Inflammatory macrophage (primary cell): ENCODE results near the gene POLR2C.
"Not testable (repeated sequence)": the region's sequence is repeated elsewhere in the genome, so short reads cannot be mapped to it uniquely, and the experiment has no call there.

Source experiments
- DNase-seq, 2 donors: peaks; one replicate each; pipeline ENCODE4 v3.0.0-alpha.2; 2020 to 2022

The POLR2C gene

DNA sequence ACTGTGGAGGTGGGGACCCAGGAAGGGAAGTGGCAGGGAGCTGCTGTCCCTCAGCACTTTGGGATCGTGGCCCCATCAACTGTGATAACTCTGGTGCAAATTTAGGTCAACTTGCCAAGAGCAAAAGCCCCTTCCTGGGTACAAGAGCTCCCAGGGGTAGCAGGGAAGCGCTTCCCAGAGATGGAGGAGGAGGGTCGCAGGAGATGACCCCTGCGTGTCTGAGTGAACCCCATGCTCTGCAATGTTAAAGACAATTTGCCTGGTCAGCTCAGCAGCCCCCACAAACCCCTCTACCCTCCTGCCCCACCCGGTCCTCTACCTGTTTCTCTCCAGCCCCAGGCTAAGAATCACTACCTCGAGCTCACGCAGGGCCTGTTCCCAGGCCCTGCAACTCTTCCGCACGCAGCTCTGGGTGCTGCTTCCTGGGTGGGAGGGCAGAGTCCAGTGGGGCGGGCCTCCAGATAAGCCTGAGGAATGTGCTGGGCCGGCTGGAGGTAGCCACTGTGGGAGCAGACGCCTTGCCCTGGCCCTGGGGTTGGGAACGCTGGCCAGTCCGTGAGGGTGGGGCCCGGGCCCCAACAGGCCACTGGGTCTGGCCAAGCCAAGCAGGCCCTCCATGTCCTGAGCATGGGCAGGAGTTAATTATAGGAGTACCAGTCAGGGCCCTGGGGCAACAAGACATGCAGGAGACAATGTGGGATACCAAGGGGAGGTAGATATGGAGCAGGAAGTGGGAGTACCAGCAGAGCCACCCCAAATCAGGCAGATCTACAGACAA is 17.7 kb downstream of the POLR2C start:
- no peak for DNase-seq

DNA sequence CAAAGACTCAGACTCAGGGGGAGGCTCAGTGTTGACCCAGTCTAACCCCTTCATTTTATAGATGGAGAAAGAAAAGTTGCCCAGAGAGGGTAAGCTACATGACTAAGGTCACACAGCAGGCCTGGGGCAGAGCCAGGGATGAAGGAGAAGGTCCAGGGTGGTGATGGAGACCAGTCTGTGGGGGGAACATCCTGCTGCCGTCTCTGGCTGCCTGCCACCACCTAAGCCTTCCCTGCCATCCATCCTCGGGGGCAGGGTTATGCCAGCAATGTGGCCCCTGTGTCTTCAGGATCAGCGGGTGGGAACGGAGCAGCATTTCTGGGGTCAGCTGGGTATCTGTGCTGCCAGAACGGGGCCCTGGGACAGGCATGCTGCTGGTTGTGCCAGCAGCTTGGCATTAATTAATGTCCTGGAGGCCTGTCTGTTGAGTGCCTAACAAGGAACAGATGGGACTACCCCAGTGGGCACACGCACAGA is 18.3 kb downstream of the POLR2C start:
- DNase-seq, result no peak

DNA sequence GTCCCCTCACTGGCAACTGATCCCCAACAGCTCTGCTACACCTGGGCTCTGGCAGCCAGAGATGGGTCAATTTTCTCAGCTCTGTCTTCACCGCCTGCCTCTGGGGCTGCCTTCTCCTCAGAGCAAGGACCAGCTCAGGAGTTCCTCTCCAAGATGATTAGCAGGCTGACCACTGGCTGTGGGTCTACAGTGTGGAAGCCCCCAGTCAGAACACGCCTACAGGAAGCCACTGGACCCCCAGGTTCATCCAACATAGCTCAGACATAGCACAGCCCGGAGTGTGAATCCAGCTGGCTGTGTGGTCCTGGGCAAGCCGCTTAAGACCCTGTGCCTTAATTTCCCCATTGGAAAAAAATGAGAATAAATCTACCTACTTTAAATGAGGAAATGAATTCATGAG is 18.9 kb downstream of the POLR2C start:
- no peak for DNase-seq

DNA sequence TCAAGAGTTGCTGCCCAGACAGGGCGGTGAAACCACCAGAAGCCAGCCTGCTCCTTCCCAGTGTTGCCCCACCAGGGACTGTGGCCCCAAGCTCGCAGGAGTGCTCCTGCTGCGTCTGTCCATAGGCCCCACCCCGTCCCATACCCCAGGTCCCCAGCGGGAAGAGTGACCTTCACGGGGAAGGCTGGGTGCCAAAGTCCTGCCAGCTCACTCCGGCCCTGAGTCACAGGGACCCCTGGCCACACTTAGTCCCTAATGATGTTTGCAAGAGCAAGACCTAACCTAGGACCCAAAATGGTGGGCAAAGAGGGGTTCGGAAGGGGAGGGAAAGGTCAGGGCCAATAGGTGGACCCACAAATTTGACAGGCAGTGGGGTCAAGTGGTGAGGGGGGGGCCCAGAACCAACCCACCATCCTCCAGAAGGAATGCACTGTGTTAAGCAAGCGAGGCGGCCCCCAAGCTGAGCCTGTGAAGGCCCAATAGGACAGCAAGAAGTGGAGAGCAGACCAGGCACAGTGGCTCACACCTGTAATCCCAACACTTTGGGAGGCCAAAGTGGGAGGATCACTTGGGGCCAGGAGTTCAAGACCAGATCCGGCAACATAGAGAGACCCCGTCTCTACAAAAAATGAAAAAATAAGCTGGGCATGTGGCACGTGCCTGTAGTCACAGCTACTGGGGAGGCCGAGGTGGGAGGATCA is 20.5 kb downstream of the POLR2C start:
- no peak for DNase-seq

DNA sequence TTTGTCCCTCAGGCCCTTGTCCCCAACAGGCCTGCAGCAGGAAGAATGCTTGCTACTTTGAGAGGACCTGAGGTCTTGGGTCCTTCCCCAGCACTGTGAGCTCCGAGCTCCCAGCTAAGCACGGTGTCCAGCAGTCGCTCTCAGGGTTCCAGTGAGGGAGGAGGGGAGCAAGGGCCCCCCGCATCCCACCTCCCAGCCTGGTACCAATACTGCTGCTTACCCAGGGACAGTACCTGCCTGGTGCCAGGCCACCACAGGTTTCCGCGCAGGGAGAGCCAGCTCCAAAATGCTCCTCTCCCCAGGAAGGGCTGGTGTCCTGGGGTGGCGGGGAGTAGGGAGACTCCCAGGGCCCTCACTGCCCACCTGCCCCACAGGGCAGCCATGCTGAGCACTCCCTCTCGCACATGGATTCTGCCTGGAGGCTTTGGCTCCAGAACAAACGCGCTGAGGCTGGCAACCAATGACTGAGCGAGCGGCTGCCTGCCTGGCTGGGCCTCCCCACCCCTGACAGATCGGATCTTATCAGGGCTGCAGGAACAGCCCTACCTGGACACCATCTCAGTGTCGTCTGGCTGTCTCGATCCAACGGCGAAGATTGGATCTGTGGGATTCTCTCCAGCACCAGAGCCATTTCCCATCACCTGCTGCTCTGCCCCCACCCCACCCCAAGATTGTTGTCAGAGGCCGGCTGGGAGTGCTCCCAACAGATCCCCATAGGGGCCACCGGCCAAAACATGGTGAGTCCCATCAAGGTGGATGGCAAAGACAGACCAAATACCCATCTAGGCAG is 21.4 kb downstream of the POLR2C start:
- DNase-seq, result no peak

DNA sequence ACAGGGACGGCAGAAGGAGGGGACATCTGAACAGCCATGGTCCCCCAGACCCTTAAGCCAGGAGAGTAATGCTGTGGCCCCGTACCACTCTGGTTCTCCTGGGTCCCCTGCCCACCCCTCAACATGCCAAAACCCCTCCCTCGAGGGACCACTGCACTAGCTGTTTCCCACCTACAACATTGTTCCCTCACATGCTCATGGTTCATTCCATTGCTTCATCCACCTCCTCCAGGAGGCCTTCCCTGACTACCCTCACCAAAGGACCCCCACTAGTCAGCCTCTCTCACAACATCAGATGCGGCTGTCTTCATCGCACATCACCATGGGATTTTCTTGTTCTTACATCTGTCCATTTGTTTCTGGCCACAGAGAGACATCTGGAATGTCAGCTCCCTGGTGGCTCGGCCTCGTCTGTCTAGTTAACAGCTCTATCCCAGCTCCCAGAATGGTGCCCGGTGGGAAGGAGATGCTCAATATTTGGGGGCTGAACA is 22.1 kb downstream of the POLR2C start:
- DNase-seq, result no peak

DNA sequence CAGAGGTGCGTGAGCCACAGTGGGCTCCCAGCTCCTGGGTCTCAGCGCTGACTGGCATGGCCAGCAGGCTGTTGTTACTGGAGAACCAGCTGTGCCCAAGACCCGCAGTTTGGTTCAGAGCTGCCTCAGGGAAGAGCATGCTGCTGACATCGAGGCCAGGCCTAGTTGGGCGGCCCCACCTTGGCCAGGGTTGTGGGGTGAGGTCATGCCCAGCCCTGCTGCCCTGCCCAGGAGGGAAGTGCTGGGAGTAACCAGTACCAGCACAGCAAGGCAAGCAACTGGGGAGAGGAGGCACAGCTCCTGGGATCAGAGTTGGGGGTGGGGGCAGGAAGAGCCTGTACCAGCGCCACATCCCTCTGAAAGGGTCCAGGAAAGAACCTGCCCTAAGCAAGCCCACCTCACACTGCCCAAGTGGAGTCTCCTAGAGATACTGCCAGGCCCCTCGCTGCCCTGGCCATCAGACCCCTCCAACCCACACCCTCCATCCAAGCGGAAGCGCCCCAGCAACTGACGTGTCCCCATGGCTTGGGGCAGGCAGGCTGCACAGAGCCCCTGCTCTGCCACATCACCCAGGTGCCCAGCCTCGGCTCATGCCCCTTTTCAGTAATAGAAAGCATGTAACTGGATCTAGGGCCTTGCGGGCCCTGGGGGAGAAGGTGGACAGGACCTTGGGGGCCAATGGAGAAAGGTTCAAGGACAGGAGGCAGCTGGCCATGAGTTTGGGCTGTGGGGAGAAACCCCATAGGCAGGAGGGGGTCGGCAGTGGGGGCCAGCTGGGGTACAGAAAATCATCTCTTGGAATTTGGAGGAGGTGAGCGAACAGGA is 22.8 kb downstream of the POLR2C start:
- DNase-seq, result no peak

DNA sequence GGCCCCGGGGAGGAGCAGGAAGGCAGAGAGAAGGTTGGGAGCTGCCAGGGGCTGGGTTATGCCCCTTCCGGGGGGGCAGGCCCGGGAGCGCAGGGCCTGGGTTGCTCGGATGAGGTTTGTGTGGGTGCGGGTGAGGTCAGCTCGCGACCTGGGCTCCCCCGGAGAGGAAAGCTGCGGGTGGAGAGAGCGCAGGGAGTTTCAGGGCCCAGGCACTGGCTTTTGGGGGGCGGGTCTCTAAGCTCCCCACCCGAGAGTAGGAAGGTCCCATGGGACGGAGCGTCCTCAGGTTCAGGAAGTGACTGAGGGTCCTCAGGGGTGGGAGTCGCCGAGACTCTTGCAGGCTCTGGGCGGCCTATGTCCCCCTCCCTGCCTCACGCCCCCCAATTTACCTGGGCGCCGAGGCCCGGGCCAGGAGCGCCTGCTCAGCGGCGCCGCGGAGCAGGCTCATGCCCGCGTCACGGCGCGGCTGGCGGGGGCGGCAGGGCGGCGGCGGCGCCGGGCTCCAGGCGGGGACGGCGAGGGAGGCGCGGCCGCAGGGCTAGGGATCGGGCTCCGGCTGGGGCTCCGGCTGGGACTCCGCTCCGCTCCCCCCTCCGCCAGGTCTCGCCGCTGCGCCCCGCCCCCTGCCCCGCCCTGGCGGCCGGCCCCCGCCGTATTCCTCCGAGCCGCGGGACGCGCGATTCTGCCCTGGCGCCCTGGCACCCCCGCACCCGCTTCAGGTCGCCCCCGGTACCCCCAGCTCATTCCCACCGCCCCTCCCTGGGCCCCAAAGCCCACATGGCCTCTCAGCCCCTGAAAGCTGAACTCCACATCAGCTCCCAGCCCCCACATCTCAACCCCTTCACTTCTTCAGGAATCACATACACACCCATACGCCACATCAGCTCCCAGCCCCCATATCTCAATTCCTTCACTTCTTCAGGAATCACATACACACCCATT is 23.7 kb downstream of the POLR2C start, which contains the start of gene DOK4:
DOK4 (minus strand) TSS at position 578 of the 942 bp plus-strand sequence. CDS start 6,986 bp downstream, outside the sequence.
- peak; percentile 29 to 73 for DNase-seq

DNA sequence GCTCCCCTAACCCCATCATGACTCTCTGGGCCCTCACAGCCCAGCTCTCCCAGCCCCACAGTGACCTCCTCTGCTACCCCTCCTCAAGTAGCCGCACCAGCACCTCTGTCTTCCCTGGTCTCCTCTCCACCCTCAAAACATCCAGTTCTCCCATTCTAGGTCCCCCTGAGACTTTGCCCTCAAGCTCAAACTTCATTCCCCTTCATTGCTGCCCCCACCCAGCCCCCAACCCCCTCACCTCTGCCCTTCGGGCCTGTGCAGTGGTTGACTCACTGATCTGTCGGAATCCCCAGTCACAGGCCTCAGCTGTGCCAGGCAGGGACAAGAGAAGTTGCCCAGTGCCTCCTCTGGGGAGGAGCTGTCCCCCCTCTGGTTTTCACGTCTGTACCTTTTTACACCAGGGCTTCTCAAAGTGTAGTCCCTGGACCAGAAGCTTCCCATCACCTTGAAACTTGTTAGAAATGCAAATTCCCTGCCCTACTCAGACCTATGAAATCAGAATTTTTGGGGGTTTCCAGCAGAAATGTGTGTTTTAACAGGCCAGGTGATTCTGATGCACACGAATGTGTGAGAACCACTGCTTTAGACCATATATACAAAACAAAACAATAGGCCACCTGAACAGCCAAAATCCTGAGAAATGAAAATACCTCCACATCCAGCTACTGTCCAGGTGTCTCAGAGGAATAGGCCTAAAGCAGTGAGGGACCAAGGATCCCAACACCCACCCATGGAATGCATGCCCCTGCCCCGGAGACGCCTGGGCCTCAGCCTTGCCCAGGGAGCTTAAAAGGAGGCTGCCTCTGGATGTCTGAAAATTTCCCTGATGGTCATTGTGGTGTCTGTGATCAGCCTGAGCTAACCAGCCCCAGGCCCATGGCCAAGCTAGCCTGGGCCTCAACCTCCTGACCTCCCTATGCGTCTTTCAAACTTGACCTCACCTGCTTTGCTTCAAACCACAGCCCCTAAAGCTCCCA is 24.7 kb downstream of the POLR2C start:
- DNase-seq, result no peak

DNA sequence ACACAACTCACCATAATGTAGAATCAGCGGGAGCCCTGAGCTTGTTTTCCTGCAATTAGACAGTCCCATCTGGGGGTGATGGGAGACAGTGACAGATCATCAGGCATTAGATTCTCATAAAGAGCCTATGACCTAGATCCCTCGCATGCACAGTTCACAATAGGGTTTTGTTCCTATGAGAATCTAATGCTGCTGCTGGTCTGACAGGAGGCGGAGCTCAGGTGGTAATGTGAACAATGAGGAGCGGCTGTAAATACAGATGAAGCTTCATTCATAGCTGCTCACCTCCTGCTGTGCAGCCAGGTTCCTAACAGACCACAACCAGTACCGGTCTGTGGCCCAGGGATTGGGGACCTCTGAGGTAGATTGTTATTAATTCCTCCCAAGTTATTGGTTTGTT is 26.8 kb downstream of the POLR2C start:
- DNase-seq, result no peak

DNA sequence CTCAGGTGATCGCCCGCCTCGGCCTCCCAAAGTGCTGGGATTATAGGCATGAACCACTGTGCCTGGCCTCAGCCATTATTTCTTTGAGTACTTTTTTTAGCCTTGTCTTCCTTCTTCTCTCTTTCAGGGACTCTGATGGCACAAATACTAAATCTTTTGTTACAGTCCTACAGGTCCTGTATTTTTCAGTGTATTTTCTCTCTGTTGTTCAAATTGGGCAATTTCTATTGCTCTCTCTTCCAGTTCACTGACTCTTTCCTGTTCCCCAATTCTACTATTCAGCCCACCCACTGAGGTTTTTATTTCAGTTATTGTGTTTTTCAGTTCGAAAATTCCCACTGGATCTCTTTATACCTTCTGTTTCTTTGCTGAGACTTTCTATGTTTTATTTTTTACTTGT is 31.3 kb downstream of the POLR2C start:
- DNase-seq, result no peak

DNA sequence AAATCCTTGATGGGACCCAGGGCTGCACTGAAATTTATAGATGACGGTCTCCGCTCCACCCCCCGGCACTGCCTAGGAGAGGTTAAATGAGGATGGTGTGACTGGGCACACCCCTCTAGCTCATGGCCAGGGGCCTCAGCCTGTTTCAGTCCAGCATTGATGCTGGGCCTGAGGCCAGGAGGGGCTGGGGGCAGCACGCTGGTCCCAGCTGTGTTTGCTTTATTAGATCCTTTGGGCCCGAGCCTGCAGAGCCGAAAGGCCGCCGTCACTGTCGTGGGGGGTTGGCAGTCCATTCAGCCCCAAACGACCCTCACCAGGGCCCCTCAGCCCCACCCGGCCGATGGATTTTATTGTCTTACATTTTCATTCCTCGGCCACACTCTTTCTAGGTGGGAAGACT is 34.6 kb downstream of the POLR2C start:
- DNase-seq, result no peak

DNA sequence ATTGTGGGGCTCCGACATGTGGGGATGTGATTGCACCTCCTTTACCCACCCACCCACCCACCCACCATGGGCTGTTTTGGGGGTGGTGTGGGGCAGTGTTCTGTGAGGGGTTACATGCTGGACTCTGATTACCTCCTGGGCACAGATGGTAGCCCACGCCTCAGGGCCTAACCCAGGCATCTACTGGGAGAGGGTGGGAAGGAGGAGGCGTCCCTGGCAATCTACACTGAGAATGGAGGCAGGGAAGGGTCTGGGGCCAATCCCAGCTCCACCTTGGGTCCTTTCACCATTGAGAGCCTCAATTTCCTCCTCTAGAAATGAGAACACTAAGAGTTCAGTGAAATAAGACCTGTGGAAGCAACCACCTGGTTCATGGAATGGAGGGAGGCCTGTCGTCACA is 35.6 kb downstream of the POLR2C start:
- no peak for DNase-seq

DNA sequence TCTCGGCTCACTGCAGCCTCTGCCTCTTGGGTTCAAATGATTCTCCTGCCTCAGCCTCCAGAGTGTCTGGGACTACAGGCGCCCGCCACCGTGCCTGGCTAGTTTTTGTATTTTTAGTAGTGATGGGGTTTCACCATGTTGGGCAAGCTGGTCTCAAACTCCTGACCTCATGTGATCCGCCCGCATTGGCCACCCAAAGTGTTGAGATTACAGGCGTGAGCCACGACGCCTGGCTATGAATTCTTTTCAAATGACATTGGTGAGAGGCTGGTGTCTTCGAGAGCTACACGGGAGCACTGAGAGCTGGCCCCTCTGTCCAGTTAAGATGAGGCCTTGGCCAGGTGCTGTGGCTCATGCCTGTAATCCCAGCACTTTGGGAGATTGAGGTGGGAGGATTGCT is 37.5 kb downstream of the POLR2C start:
- DNase-seq, result not testable (repeated sequence)

DNA sequence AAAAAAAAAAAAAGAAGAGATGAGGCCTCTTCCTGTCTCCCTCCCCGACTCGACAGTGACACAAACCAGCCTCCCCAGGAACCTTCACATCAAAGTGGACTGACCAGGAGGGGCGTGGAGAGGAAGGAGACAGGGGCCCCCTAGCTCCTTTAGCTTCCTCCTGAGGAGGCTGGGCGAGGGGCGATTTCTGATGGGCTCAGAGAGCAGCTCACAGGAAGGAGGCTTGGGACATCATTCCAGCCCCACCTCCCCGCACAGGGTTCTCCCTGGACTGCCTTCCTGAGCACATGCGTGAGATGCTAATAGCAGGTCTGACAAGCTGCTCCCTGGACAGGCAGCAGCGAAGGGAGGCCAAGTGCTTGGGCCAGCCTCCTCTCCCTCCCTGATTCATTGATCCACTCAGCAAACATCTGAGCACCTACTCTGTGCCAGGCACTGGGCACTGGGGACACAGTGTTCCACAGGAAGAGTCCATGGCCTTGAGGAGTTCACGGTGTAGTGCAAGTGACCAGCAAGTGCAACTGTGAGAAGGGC is 38.2 kb downstream of the POLR2C start:
- DNase-seq, result no peak

DNA sequence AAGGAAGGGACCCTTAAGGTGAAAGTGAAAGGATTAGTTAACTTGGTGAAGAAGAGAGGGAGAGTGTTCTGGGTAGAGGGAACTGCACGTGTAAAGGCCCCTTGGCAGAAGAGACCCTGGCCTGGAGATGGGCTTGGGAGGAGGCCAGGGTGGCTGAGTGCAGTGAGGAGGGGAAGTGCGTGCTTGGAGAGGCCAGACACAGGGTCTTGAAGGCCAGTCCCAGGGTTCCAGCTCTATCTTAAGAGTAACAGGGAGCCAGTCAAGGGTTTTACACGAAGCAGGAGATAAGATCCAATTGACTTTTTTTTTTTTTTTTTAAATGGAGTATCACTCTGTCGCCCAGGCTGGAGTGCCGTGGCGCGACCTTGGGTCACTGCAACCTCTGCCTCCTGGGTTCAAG is 39.0 kb downstream of the POLR2C start:
- DNase-seq, result no peak

DNA sequence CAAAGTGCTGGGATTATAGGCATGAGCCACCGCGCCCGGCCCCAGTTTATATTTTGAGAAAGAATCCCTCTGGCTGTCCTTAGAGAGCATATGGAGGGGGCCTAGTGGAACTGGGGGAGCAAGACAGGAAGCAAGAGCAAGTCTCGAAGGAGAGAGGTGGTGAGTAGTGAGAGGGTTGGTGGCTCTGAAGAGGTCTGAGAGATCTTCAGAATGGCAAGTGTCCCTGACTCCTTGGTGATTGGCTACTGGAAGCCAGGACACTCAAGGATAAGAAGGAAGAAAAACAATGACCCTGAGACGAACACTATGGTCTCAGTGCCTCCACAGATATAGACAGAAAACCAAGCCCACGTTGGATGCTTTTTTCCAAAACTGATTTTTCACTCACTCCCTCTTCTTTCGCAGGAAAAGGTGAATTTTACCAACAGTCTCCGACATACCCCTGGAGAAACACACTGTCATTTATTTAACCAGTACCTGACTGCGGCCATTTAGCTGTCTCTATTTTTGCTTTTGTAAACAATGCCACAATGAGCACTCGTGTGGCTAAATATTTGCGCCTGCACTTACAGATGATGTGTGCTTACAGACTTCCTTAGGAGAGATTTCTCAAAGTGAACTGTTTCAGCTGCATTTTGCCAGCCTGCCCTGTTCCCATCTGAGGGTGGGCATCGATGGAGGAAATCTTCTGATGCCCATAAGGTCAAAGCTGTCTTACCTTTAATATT is 39.7 kb downstream of the POLR2C start:
- no peak for DNase-seq

DNA sequence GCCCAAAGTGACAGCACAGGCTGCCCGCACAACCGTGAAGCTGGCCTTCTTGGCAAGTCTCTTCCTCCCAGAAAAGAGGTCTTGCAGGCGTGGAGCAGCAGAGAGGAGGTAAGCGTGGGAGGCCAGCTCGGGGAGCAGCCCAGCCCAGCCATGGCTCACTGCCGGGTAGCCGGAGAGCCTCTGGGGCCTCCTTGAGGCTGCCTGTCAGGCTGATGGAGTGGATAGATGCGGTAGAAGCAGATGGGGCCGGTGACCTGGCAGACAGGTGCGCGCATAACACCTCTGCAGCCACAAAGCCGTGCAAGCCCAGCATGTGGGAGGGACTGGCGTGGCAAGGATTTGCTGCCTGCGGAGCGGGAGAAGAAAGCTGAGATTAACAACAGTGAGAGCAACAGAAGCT is 40.9 kb downstream of the POLR2C start:
- DNase-seq, result no peak

DNA sequence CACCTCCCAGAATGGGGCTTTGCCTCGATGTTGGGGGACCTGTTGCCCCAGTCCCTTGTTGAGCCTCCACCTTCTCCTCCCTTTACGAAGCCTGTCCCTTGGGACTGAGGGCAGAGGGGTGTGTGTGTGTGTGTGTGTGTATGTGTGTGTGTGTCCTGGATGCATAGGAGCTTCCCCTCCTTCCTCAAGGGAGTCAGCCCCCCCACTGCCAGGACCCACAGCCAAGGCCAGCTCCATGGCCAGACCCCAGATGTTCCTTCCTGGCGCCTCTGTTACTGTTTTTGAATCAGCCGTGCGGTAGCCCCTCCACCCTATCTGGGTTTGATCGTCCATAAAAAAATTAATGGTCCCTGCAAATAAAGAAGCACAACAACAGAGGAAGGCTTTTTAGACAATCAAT is 41.5 kb downstream of the POLR2C start:
- no peak for DNase-seq
